RWPE2 (cell line): ENCODE results near the gene JMJD4.

ENCODE experiments used
- ATAC-seq: fragments of 200-7000 bp; cut with Tn5 transposase; 3 replicates; pipeline ENCODE4 v1.9.1; 2021; ENCODE audit warnings: low read depth
- DNase-seq: peaks from one replicate; pipeline ENCODE4 v3.0.0-alpha.2; 2020; ENCODE audit warnings: low spot score
- H3K27ac ChIP-seq: fragments of 450-650 bp; 2 replicates; pipeline ENCODE4 v1.5.1; 2017; ENCODE audit warnings: mild to moderate bottlenecking; ENCODE audit not compliant: poor library complexity, severe bottlenecking
- H3K27me3 ChIP-seq: fragments of 250-450 bp; sonication (Bioruptor Pico); 2 replicates; pipeline ENCODE4 v1.5.1; 2021; ENCODE audit warnings: mild to moderate bottlenecking, moderate library complexity; ENCODE audit not compliant: insufficient read depth, poor library complexity, severe bottlenecking
- H3K36me3 ChIP-seq: fragments of 250-450 bp; sonication (Bioruptor Pico); 2 replicates; pipeline ENCODE4 v1.5.1; 2020; ENCODE audit warnings: low read depth, mild to moderate bottlenecking, moderate library complexity
- H3K4me1 ChIP-seq: fragments of 250-450 bp; sonication (Bioruptor Pico); 2 replicates; pipeline ENCODE4 v1.5.1; 2021; ENCODE audit warnings: mild to moderate bottlenecking, moderate library complexity; ENCODE audit not compliant: insufficient read depth, poor library complexity, severe bottlenecking
- H3K4me3 ChIP-seq: fragments of 250-450 bp; sonication (Bioruptor Pico); 2 replicates; pipeline ENCODE4 v1.5.1; 2021; ENCODE audit warnings: mild to moderate bottlenecking, moderate library complexity; ENCODE audit not compliant: severe bottlenecking
- H3K9me3 ChIP-seq: fragments of 250-450 bp; sonication (Bioruptor Pico); 2 replicates; pipeline ENCODE4 v1.5.1; 2021; ENCODE audit warnings: mild to moderate bottlenecking, moderate library complexity; ENCODE audit not compliant: severe bottlenecking
- TF ChIP-seq, protein P1 (sequence below): fragments of 450-650 bp; IDR thresholded peaks from one replicate; pipeline ENCODE4 v1.5.1; 2017; ENCODE audit warnings: mild to moderate bottlenecking, moderate library complexity; ENCODE audit not compliant: poor library complexity, severe bottlenecking

Gene JMJD4

DNA sequence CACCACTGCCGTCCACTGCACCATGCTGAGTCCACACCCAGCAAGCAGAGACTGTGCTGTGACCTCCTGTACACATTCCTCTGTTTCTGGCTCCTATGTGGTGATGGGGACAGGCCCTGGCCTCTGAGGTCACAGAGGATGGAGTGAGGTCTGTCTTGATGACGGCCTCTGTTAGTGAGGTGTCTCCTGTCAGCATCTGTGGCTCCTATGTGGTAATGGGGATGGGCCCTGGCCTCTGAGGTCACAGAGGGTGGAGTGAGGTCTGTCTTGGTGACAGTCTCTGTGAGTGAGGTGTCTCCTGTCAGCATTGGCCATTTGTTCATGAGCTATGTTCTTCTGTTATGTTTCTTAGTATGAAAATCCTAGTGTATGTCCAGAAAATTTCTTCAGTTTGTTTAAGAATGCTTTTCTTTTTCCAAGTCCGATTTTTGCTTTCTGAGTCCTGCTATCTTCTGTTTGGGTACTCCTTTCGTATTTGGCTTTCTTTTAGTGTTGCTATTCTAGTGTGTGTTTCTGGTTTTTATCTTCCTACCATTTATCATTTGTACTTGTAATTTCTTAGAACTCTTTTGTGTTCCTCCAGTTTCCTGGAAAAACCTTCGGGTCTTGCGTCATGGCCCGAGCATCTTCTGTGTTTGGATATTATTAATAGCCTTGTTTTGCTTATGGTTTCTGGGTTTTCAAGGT, 13.5 kb upstream of the JMJD4 start:
- no peak for ATAC-seq
- Histone ChIP-seq H3K4me1 (no peaks in the 10 kb centered on the region), H3K9me3 (no peaks in the 10 kb centered on the region), H3K4me3 (no peak overlapping the region), H3K27ac (no peak overlapping the region), H3K36me3 (no peaks in the 10 kb centered on the region), H3K27me3 (no peaks in the 10 kb centered on the region)
- DNase-seq = no peak
- TF ChIP-seq, protein P1, sequence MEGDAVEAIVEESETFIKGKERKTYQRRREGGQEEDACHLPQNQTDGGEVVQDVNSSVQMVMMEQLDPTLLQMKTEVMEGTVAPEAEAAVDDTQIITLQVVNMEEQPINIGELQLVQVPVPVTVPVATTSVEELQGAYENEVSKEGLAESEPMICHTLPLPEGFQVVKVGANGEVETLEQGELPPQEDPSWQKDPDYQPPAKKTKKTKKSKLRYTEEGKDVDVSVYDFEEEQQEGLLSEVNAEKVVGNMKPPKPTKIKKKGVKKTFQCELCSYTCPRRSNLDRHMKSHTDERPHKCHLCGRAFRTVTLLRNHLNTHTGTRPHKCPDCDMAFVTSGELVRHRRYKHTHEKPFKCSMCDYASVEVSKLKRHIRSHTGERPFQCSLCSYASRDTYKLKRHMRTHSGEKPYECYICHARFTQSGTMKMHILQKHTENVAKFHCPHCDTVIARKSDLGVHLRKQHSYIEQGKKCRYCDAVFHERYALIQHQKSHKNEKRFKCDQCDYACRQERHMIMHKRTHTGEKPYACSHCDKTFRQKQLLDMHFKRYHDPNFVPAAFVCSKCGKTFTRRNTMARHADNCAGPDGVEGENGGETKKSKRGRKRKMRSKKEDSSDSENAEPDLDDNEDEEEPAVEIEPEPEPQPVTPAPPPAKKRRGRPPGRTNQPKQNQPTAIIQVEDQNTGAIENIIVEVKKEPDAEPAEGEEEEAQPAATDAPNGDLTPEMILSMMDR = no peak

DNA sequence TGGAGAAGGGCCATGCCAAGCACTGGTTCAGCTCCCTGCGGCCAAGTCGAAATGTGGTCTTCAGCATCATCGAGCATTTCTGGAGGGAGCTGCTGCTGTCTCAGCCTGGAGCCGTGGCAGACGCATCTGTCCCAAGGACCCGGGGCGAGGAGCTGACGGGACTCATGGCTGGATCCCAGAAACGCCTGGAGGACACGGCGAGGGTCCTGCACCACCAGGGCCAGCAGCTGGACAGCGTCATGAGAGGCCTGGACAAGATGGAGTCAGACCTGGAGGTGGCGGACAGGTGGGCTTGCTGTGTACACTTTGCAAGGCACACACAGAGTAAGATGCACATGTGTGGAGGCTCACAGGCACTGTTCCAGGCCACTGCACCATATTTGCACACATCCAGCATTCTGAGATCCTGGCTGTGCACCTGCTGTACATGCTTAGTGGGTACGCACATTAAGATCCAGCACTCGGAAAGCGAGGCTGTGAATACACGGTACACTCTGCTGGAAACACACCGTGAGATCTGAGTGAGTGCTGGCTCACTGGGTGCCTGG, 12.9 kb upstream of the JMJD4 start:
- no peak overlapping the region for H3K4me3 ChIP-seq
- no peak overlapping the region for H3K27ac ChIP-seq
- H3K36me3 ChIP-seq = no peaks in the 10 kb centered on the region
- no peaks in the 10 kb centered on the region for H3K9me3 ChIP-seq
- TF ChIP-seq, protein P1 = no peak
- no peaks in the 10 kb centered on the region for H3K27me3 ChIP-seq
- no peaks in the 10 kb centered on the region for H3K4me1 ChIP-seq
- ATAC-seq (no peak), DNase-seq (peak; percentile 29)

DNA sequence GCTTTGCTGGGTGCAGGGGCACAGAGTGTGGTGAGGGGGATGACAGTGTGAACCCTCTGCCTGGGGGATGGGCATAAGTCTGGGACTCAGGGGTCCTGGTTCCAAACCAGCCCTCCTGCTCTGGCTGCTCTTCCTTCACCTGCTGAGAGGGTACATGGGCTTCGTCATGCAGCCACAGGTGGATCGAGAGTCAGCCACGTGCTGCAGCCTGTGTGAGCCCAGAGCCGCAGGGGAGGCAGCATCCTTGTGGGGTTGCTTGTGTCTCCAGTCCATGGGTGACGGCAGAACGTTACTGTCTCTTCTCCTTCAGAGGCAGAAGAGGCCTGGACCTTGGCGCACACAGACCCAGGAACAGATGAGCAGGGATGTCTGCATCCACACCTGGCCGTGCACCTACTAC, 12.3 kb upstream of the JMJD4 start:
- no peak overlapping the region for H3K27ac ChIP-seq
- ATAC-seq = no peak
- H3K27me3 ChIP-seq = no peaks in the 10 kb centered on the region
- no peak for DNase-seq
- no peaks in the 10 kb centered on the region for H3K36me3 ChIP-seq
- TF ChIP-seq, protein P1 = no peak
- H3K9me3 ChIP-seq = no peaks in the 10 kb centered on the region
- no peak overlapping the region for H3K4me3 ChIP-seq
- no peaks in the 10 kb centered on the region for H3K4me1 ChIP-seq

DNA sequence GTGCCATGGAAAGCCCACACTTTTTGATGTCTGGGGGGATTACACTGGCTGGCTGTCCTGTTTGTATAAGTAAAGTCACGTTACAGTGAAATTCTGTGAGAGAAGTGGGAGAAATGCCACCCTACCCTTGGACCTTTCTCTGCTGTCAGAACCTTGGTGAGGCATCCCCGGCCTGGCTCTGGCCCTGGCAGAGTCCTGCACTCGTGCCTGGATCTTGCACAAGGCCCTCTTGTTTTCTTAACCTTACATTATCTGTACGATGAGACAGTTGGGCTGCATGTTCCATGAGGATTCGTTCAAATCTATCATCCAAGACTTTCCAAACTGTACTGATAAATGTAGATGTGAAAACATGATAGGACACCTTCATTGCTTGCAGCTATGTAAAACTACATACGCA, 11.6 kb upstream of the JMJD4 start:
- Histone ChIP-seq H3K36me3 (no peaks in the 10 kb centered on the region), H3K27me3 (no peaks in the 10 kb centered on the region), H3K27ac (no peak overlapping the region), H3K4me1 (no peaks in the 10 kb centered on the region), H3K9me3 (no peaks in the 10 kb centered on the region), H3K4me3 (no peak overlapping the region)
- TF ChIP-seq, protein P1 = no peak
- no peak for DNase-seq
- no peak for ATAC-seq
